Stimulated activated CD8-positive, alpha-beta memory T cell treated with anti-CD3 and anti-CD28 coated beads, Interleukin-12 subunit alpha, Interleukin-12 subunit beta, amount 100 ng/mL, for 24 hours (primary cell): ENCODE measurements around the gene ATXN1.

Source experiments
- DNase-seq: peaks from one replicate; pipeline ENCODE4 v3.0.0-alpha.2; 2020; ENCODE audit errors: extremely low read depth

ATXN1 gene

GRCh38 chr6:16438718-16439591, 322.3 kb downstream of the ATXN1 start:
- no peak for DNase-seq

- no peak for DNase-seq
These were observed 323.3 kb downstream of the ATXN1 start for GRCh38 chr6:16437984-16438383.

- no peak for DNase-seq
These were observed 324.2 kb downstream of the ATXN1 start for GRCh38 chr6:16437095-16437494.

GRCh38 chr6:16436550-16436949, 324.7 kb downstream of the ATXN1 start:
- DNase-seq = no peak

GRCh38 chr6:16434885-16435284, 326.4 kb downstream of the ATXN1 start:
- DNase-seq = no peak

- DNase-seq = no peak
These were observed 327.8 kb downstream of the ATXN1 start for GRCh38 chr6:16433338-16433890.

GRCh38 chr6:16432075-16433032, 328.9 kb downstream of the ATXN1 start:
- DNase-seq = no peak

- no peak for DNase-seq
These were observed 330.2 kb downstream of the ATXN1 start for GRCh38 chr6:16431106-16431505.

- no peak for DNase-seq
These were observed 330.7 kb downstream of the ATXN1 start for GRCh38 chr6:16430391-16431089.

- no peak for DNase-seq
These were observed 331.6 kb downstream of the ATXN1 start for GRCh38 chr6:16429669-16430068.

- no peak for DNase-seq
These were observed 334.1 kb downstream of the ATXN1 start for GRCh38 chr6:16427124-16427523.

- no peak for DNase-seq
These were observed 335.2 kb downstream of the ATXN1 start for GRCh38 chr6:16425881-16426615.

GRCh38 chr6:16421462-16421960, 339.7 kb downstream of the ATXN1 start:
- no peak for DNase-seq

- no peak for DNase-seq
These were observed 340.4 kb downstream of the ATXN1 start for GRCh38 chr6:16420715-16421461.

GRCh38 chr6:16420337-16420714, 340.9 kb downstream of the ATXN1 start:
- DNase-seq = no peak

- no peak for DNase-seq
These were observed 341.5 kb downstream of the ATXN1 start for GRCh38 chr6:16419636-16420336.

GRCh38 chr6:16418151-16418550, 343.1 kb downstream of the ATXN1 start:
- no peak for DNase-seq

- no peak for DNase-seq
These were observed 345.6 kb downstream of the ATXN1 start for GRCh38 chr6:16415677-16416076.

- no peak for DNase-seq
These were observed 347.1 kb downstream of the ATXN1 start for GRCh38 chr6:16414205-16414604.
